SIG-M5 treated with dmso at 0.1 percent for 504 hours (cell line): ENCODE results near the gene TCF7L2.
A peak's percentile ranks its signal among the peaks of the same experiment; 100 is the strongest.

Source experiments
- DNase-seq: peaks from one replicate; lab custom pipeline; 2025; ENCODE audit not compliant: unreplicated experiment; lab: John Stamatoyannopoulos, UW

TCF7L2 gene

GRCh38 chr10:113139699-113140098, 189.7 kb downstream of the TCF7L2 start:
- no peak for DNase-seq

GRCh38 chr10:113140143-113141011, 190.3 kb downstream of the TCF7L2 start:
- no peak for DNase-seq

GRCh38 chr10:113142601-113143362, 192.7 kb downstream of the TCF7L2 start:
- DNase-seq: no peak

- no peak for DNase-seq
These were observed 194.5 kb downstream of the TCF7L2 start for GRCh38 chr10:113144576-113144975.

GRCh38 chr10:113148071-113148825, 198.2 kb downstream of the TCF7L2 start:
- no peak for DNase-seq

GRCh38 chr10:113148901-113149300, 198.9 kb downstream of the TCF7L2 start:
- DNase-seq: no peak

GRCh38 chr10:113149626-113150025, 199.6 kb downstream of the TCF7L2 start:
- no peak for DNase-seq

- peak; percentile 47 for DNase-seq
These were observed 201.2 kb downstream of the TCF7L2 start for GRCh38 chr10:113151190-113151666.

- no peak for DNase-seq
These were observed 203.6 kb downstream of the TCF7L2 start for GRCh38 chr10:113153493-113154102.

- no peak for DNase-seq
These were observed 207.4 kb downstream of the TCF7L2 start for GRCh38 chr10:113157441-113157840.

GRCh38 chr10:113158183-113158582, 208.1 kb downstream of the TCF7L2 start:
- no peak for DNase-seq

GRCh38 chr10:113159563-113159962, 209.5 kb downstream of the TCF7L2 start:
- no peak for DNase-seq

- no peak for DNase-seq
These were observed 210.6 kb downstream of the TCF7L2 start for GRCh38 chr10:113160641-113161040.

GRCh38 chr10:113161066-113161465, 211.0 kb downstream of the TCF7L2 start:
- no peak for DNase-seq

GRCh38 chr10:113162960-113163359, 212.9 kb downstream of the TCF7L2 start:
- no peak for DNase-seq

- no peak for DNase-seq
These were observed 215.6 kb downstream of the TCF7L2 start for GRCh38 chr10:113165673-113166072.

GRCh38 chr10:113167702-113168101, 217.7 kb downstream of the TCF7L2 start:
- DNase-seq: no peak

- DNase-seq: no peak
These were observed 218.5 kb downstream of the TCF7L2 start for GRCh38 chr10:113168584-113168983.

- DNase-seq: no peak
These were observed 219.1 kb downstream of the TCF7L2 start for GRCh38 chr10:113169111-113169510.

- no peak for DNase-seq
These were observed 219.9 kb downstream of the TCF7L2 start for GRCh38 chr10:113169853-113170460.
